Liver (tissue), 9 donors: ENCODE results near the gene PHLPP1. TPM values are rescaled to one million over a fixed set of nuclear protein-coding genes. Genes with fewer than 3 reads are reported as not detected.

Experiments
- DNase-seq: peaks from one replicate; pipeline ENCODE4 v3.0.0-alpha.2; 2017; ENCODE audit warnings: low spot score
- H3K27ac ChIP-seq, 2 donors: one replicate each; pipeline ENCODE4 v1.7.0; 2013; ENCODE audit warnings: inconsistent platforms in 2 of 2, low read length in 2 of 2, control low read depth in 1 of 2, low read depth in 1 of 2, mild to moderate bottlenecking in 1 of 2
- H3K27me3 ChIP-seq, 4 donors: one replicate each; pipeline versions ENCODE4 v1.6.1 to v1.7.0; 2013; ENCODE audit warnings: low read length in 3 of 4, inconsistent platforms in 1 of 4, mild to moderate bottlenecking in 1 of 4, moderate library complexity in 1 of 4; ENCODE audit not compliant: control insufficient read depth in 4 of 4, insufficient read depth in 4 of 4
- H3K36me3 ChIP-seq, 4 donors: one replicate each; pipeline versions ENCODE4 v1.6.1 to v1.7.0; 2013; ENCODE audit warnings: low read length in 3 of 4, mild to moderate bottlenecking in 3 of 4, low read depth in 1 of 4, moderate library complexity in 1 of 4; ENCODE audit not compliant: control insufficient read depth in 4 of 4, insufficient read depth in 3 of 4
- H3K4me1 ChIP-seq, 4 donors: one replicate each; pipeline versions ENCODE4 v1.6.1 to v1.7.0; 2013; ENCODE audit warnings: low read length in 3 of 4, mild to moderate bottlenecking in 3 of 4, moderate library complexity in 1 of 4; ENCODE audit not compliant: control insufficient read depth in 4 of 4, insufficient read depth in 4 of 4
- H3K4me3 ChIP-seq, 3 donors: one replicate each; pipeline versions ENCODE4 v1.6.1 to v1.7.0; 2013; ENCODE audit warnings: low read length in 3 of 3, control low read depth in 1 of 3, low read depth in 1 of 3, mild to moderate bottlenecking in 1 of 3
- H3K9ac ChIP-seq, 2 donors: one replicate each; pipeline ENCODE4 v1.7.0; 2013; ENCODE audit warnings: low read length in 2 of 2, mild to moderate bottlenecking in 2 of 2, moderate library complexity in 2 of 2, control low read depth in 1 of 2, low read depth in 1 of 2
- H3K9me3 ChIP-seq, 4 donors: one replicate each; pipeline versions ENCODE4 v1.6.1 to v1.7.0; 2013; ENCODE audit warnings: low read length in 3 of 4; ENCODE audit not compliant: control insufficient read depth in 4 of 4
- EGR1 ChIP-seq, 2 donors: IDR thresholded peaks; 2 replicates each; pipeline ENCODE4 v1.6.1; 2016 to 2018; ENCODE audit warnings: antibody characterized with exemption in 2 of 2, low read depth in 2 of 2
- FOXA1 ChIP-seq: IDR thresholded peaks from 2 replicates; pipeline ENCODE4 v1.6.1; 2016; ENCODE audit warnings: antibody characterized with exemption
- FOXA2 ChIP-seq: IDR thresholded peaks from 2 replicates; pipeline ENCODE4 v1.6.1; 2016; ENCODE audit warnings: antibody characterized with exemption
- GABPA ChIP-seq, 2 donors: IDR thresholded peaks in 1 of 2; conservative IDR thresholded peaks in 1 of 2; 2 replicates each; pipeline ENCODE4 v1.6.1; 2016; ENCODE audit warnings: antibody characterized with exemption in 2 of 2, mild to moderate bottlenecking in 1 of 2, moderate library complexity in 1 of 2
- HNF4A ChIP-seq, 2 donors: conservative IDR thresholded peaks; 2 replicates each; pipeline ENCODE4 v1.6.1; 2016; ENCODE audit warnings: antibody characterized with exemption in 2 of 2, mild to moderate bottlenecking in 2 of 2
- HNF4G ChIP-seq: IDR thresholded peaks from 2 replicates; pipeline ENCODE4 v1.6.1; 2016; ENCODE audit warnings: antibody characterized with exemption
- JUND ChIP-seq, 2 donors: IDR thresholded peaks; 2 replicates each; pipeline ENCODE4 v1.6.1; 2016; ENCODE audit warnings: antibody characterized with exemption in 2 of 2
- NR2F2 ChIP-seq: IDR thresholded peaks from 2 replicates; pipeline ENCODE4 v1.6.1; 2016; ENCODE audit warnings: antibody characterized with exemption
- RAD21 ChIP-seq, 2 donors: IDR thresholded peaks; 2 replicates each; pipeline ENCODE4 v1.6.1; 2016; ENCODE audit warnings: antibody characterized with exemption in 2 of 2, mild to moderate bottlenecking in 2 of 2
- REST ChIP-seq: IDR thresholded peaks from 2 replicates; pipeline ENCODE4 v1.6.1; 2016; ENCODE audit warnings: antibody characterized with exemption, mild to moderate bottlenecking
- RXRA ChIP-seq, 2 donors: IDR thresholded peaks; 2 replicates each; pipeline ENCODE4 v1.6.1; 2017 to 2018; ENCODE audit warnings: antibody characterized with exemption in 2 of 2, mild to moderate bottlenecking in 1 of 2
- SP1 ChIP-seq: IDR thresholded peaks from 2 replicates; pipeline ENCODE4 v1.6.1; 2018; ENCODE audit warnings: antibody characterized with exemption, mild to moderate bottlenecking
- TAF1 ChIP-seq: conservative IDR thresholded peaks from 2 replicates; pipeline ENCODE4 v1.6.1; 2016; ENCODE audit warnings: antibody characterized with exemption, mild to moderate bottlenecking
- YY1 ChIP-seq: IDR thresholded peaks from 2 replicates; pipeline ENCODE4 v1.6.1; 2016; ENCODE audit warnings: antibody characterized with exemption, mild to moderate bottlenecking
- ZBTB33 ChIP-seq: IDR thresholded peaks from 2 replicates; pipeline ENCODE4 v1.6.1; 2016; ENCODE audit warnings: antibody characterized with exemption
- WGBS: extraction: QIAGEN DNeasy Blood & Tissue Kit; methylation state at CpG from one replicate; pipeline ENCODE4 v1.1.7; 2013; 5-methylcytosine and 5-hydroxymethylcytosine counted together
- polyA plus RNA-seq, 2 donors: library from polyadenylated mRNA; stranded (reverse) in 1 of 2; unstranded in 1 of 2; fragments of 200-250 nt in 1 of 2; fragments of >200 nt in 1 of 2; fragmentation: Nextera tagmentation in 1 of 2; extraction: Ambion mirVana in 1 of 2; gene quantifications; one replicate each; pipeline versions ENCODE4 v1.2.1 to v1.2.3, GENCODE V29; 2013 to 2015
- total RNA-seq, 2 donors: library from RNA; depleted of rRNA; stranded (reverse); fragments of >200 nt; gene quantifications; one replicate each; pipeline ENCODE4 v1.2.3, GENCODE V29; 2014
- TF ChIP-seq, protein P1 (sequence below): IDR thresholded peaks from 2 replicates; pipeline ENCODE4 v1.6.1; 2016; ENCODE audit warnings: antibody characterized with exemption
- TF ChIP-seq, protein P2 (sequence below): fragments of 150-350 bp; IDR thresholded peaks from 2 replicates; pipeline ENCODE4 v1.5.1; 2017; ENCODE audit warnings: improper control_type of control experiment, low read depth, low read length; ENCODE audit not compliant: missing input control
- TF ChIP-seq, protein P3 (sequence below): IDR thresholded peaks from 2 replicates; pipeline ENCODE4 v1.6.1; 2016; ENCODE audit warnings: antibody characterized with exemption
- donor health status: healthy.
- donor health status: healthy.
- donor health status: healthy.
- donor health status: healthy.
- donor health status: healthy.

Gene PHLPP1
- total and polyA plus RNA-seq, 4 donors = 4.2 to 14.5 (median 8.6) TPM

DNA sequence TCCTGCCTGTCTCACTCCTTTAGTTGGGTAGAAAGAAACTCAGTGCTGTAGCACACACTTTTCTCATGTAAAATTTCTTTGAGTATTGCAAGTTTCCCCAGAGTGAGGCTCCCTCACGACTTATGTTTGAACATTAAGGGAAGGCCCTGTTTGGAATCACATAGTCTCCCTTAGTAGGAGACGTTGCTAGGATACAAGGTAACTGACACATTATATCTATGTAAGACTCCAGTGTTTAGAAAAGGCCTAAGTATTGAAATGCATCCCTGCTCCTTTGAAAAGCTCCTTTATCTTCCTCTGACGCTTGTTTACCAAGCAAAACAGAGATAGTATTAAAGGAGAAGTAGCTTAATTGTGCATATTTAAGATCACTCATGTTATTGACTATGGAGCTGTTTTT is 248.2 kb downstream of the PHLPP1 start:
- DNase-seq = no peak
- H3K27ac ChIP-seq = no peak overlapping the region
- H3K9me3 ChIP-seq = no peaks in the 10 kb centered on the region
- no peak for TF ChIP-seq HNF4A (conservative IDR thresholded peaks at IDR 0.05)
- TF ChIP-seq, protein P1, sequence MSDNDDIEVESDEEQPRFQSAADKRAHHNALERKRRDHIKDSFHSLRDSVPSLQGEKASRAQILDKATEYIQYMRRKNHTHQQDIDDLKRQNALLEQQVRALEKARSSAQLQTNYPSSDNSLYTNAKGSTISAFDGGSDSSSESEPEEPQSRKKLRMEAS = no peak
- no peak for TF ChIP-seq TAF1
- TF ChIP-seq SP1 = no peak
- TF ChIP-seq, protein P2, sequence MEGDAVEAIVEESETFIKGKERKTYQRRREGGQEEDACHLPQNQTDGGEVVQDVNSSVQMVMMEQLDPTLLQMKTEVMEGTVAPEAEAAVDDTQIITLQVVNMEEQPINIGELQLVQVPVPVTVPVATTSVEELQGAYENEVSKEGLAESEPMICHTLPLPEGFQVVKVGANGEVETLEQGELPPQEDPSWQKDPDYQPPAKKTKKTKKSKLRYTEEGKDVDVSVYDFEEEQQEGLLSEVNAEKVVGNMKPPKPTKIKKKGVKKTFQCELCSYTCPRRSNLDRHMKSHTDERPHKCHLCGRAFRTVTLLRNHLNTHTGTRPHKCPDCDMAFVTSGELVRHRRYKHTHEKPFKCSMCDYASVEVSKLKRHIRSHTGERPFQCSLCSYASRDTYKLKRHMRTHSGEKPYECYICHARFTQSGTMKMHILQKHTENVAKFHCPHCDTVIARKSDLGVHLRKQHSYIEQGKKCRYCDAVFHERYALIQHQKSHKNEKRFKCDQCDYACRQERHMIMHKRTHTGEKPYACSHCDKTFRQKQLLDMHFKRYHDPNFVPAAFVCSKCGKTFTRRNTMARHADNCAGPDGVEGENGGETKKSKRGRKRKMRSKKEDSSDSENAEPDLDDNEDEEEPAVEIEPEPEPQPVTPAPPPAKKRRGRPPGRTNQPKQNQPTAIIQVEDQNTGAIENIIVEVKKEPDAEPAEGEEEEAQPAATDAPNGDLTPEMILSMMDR = no peak
- TF ChIP-seq ZBTB33 = no peak
- TF ChIP-seq JUND (IDR thresholded peaks at IDR 0.05) = no peak
- TF ChIP-seq RXRA (IDR thresholded peaks at IDR 0.05) = no peak
- TF ChIP-seq EGR1 (IDR thresholded peaks at IDR 0.05; ENCODE audit: low read depth in 2 of 2) = no peak
- TF ChIP-seq FOXA2 = no peak
- no peak for TF ChIP-seq YY1
- no peak for TF ChIP-seq FOXA1
- no peak for TF ChIP-seq NR2F2
- TF ChIP-seq HNF4G = no peak
- TF ChIP-seq, protein P3, sequence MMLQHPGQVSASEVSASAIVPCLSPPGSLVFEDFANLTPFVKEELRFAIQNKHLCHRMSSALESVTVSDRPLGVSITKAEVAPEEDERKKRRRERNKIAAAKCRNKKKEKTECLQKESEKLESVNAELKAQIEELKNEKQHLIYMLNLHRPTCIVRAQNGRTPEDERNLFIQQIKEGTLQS = no peak
- no peak for TF ChIP-seq RAD21 (IDR thresholded peaks at IDR 0.05)
- TF ChIP-seq GABPA (IDR thresholded peaks at IDR 0.05 in 1 of 2, conservative IDR thresholded peaks at IDR 0.05 in 1 of 2) = no peak
- TF ChIP-seq REST = no peak
- no peak overlapping the region for H3K4me3 ChIP-seq
- H3K27me3 ChIP-seq = no peaks in the 10 kb centered on the region
- H3K4me1 ChIP-seq = no peaks in the 10 kb centered on the region
- H3K9ac ChIP-seq = no peak overlapping the region
- 67% methylated on average over 3 of the region's 3 CpGs for WGBS
- H3K36me3 ChIP-seq = peaks cover 1 to 19% (median 12%) of the 10 kb centered on the region in 4 donors
